ENCODE data around the gene RIBC2.
"Not testable (repeated sequence)": the region's sequence is repeated elsewhere in the genome, so short reads cannot be mapped to it uniquely, and the experiment has no call there.

RIBC2 gene

GRCh38 chr22:45424241-45424731 is 10.8 kb downstream of the RIBC2 start:
- DNase-seq (ENCODE audit: low read depth), result no peak

- DNase-seq (ENCODE audit: low read depth), result no peak
Observed at GRCh38 chr22:45425101-45425500, 11.6 kb downstream of the RIBC2 start.

- DNase-seq (ENCODE audit: low read depth), result no peak
Observed at GRCh38 chr22:45425531-45426265, 12.2 kb downstream of the RIBC2 start.

- no peak for DNase-seq (ENCODE audit: low read depth)
Observed at GRCh38 chr22:45426387-45426786, 12.9 kb downstream of the RIBC2 start.

- DNase-seq (ENCODE audit: low read depth), result no peak
Observed at GRCh38 chr22:45427114-45427513, 13.6 kb downstream of the RIBC2 start.

GRCh38 chr22:45428391-45429385 is 15.2 kb downstream of the RIBC2 start:
- DNase-seq (ENCODE audit: low read depth), result no peak

- DNase-seq (ENCODE audit: low read depth), result no peak
Observed at GRCh38 chr22:45429424-45429823, 15.9 kb downstream of the RIBC2 start.

GRCh38 chr22:45429981-45430775 is 16.7 kb downstream of the RIBC2 start:
- DNase-seq (ENCODE audit: low read depth), result no peak

- DNase-seq (ENCODE audit: low read depth), result no peak
Observed at GRCh38 chr22:45430871-45431270, 17.4 kb downstream of the RIBC2 start.

GRCh38 chr22:45434981-45435380 is 21.5 kb downstream of the RIBC2 start:
- DNase-seq (ENCODE audit: low read depth), result no peak

- peak; percentile 66 for DNase-seq (ENCODE audit: low read depth)
Observed at GRCh38 chr22:45435544-45436139, 22.1 kb downstream of the RIBC2 start.

GRCh38 chr22:45436871-45437517 is 23.5 kb downstream of the RIBC2 start:
- peak; percentile 12 for DNase-seq (ENCODE audit: low read depth)

- no peak for DNase-seq (ENCODE audit: low read depth)
Observed at GRCh38 chr22:45438336-45438735, 24.8 kb downstream of the RIBC2 start.

GRCh38 chr22:45440688-45441087 is 27.2 kb downstream of the RIBC2 start:
- not testable (repeated sequence) for DNase-seq (ENCODE audit: low read depth)

GRCh38 chr22:45441138-45441537 is 27.6 kb downstream of the RIBC2 start:
- no peak for DNase-seq (ENCODE audit: low read depth)

GRCh38 chr22:45442116-45442515 is 28.6 kb downstream of the RIBC2 start:
- DNase-seq (ENCODE audit: low read depth), result no peak

GRCh38 chr22:45444168-45444567 is 30.7 kb downstream of the RIBC2 start:
- DNase-seq (ENCODE audit: low read depth), result no peak

- no peak for DNase-seq (ENCODE audit: low read depth)
Observed at GRCh38 chr22:45445031-45445710, 31.7 kb downstream of the RIBC2 start.

GRCh38 chr22:45446216-45446615 is 32.7 kb downstream of the RIBC2 start:
- DNase-seq (ENCODE audit: low read depth), result no peak

GRCh38 chr22:45447596-45447995 is 34.1 kb downstream of the RIBC2 start:
- DNase-seq (ENCODE audit: low read depth), result not testable (repeated sequence)

Measured in activated T-helper 9 cell treated with anti-CD3 and anti-CD28 coated beads, Interleukin-2, amount 50 U/mL, for 16 hours (primary cell).